ENCODE results near the gene GP9. TPM values are rescaled to one million over a fixed set of nuclear protein-coding genes. Genes with fewer than 3 reads are reported as not detected.

GP9 gene
- total RNA-seq, 6 donors from 2014 or later, result 0.47 to 12.0 (median 4.3) TPM; not detected in 1

- TF ChIP-seq, protein P1, sequence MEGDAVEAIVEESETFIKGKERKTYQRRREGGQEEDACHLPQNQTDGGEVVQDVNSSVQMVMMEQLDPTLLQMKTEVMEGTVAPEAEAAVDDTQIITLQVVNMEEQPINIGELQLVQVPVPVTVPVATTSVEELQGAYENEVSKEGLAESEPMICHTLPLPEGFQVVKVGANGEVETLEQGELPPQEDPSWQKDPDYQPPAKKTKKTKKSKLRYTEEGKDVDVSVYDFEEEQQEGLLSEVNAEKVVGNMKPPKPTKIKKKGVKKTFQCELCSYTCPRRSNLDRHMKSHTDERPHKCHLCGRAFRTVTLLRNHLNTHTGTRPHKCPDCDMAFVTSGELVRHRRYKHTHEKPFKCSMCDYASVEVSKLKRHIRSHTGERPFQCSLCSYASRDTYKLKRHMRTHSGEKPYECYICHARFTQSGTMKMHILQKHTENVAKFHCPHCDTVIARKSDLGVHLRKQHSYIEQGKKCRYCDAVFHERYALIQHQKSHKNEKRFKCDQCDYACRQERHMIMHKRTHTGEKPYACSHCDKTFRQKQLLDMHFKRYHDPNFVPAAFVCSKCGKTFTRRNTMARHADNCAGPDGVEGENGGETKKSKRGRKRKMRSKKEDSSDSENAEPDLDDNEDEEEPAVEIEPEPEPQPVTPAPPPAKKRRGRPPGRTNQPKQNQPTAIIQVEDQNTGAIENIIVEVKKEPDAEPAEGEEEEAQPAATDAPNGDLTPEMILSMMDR (IDR thresholded peaks at IDR 0.05), result no peak
- no peak for TF ChIP-seq POLR2A (IDR thresholded peaks at IDR 0.05)
- no peak for TF ChIP-seq EP300 (IDR thresholded peaks at IDR 0.05)
- TF ChIP-seq POLR2AphosphoS5 (IDR thresholded peaks at IDR 0.05), result no peak
- no peaks in the 10 kb centered on the region for H3K27me3 ChIP-seq
- H3K4me1 ChIP-seq, result peaks cover 0 to 14% (median 12%) of the 10 kb centered on the region in 4 donors
- DNase-seq (no peak), ATAC-seq (ENCODE audit: low FRiP score in 2 of 2) (no peak)
- H3K27ac ChIP-seq, result peak overlapping the region in 2 of 4 donors; percentile 43 to 52
- no peak overlapping the region for H3K4me3 ChIP-seq
- H3K36me3 ChIP-seq, result peaks cover 0 to 16% (median 0%) of the 10 kb centered on the region in 4 donors
- WGBS, 2 donors, result 89 to 97% methylated on average over 4 to 7 of the region's 7 CpGs
- H3K9me3 ChIP-seq, result no peaks in the 10 kb centered on the region
Measured at GRCh38 chr3:129033151-129033550, 27.4 kb upstream of the GP9 start.

- H3K27me3 ChIP-seq, result no peaks in the 10 kb centered on the region
- TF ChIP-seq POLR2A (IDR thresholded peaks at IDR 0.05) (no peak), POLR2AphosphoS5 (IDR thresholded peaks at IDR 0.05) (peak in 1 of 2 donors; percentile 66), EP300 (IDR thresholded peaks at IDR 0.05) (peak in 1 of 4 donors; percentile 12)
- TF ChIP-seq, protein P1 (IDR thresholded peaks at IDR 0.05), result peak in 1 of 6 experiments; percentile 9
- H3K36me3 ChIP-seq, result peaks cover 0 to 19% (median 0%) of the 10 kb centered on the region in 4 donors
- peak in 1 of 2 donors; percentile 52 for DNase-seq
- no peak overlapping the region for H3K4me3 ChIP-seq
- no peaks in the 10 kb centered on the region for H3K9me3 ChIP-seq
- 77 to 83% methylated on average over 7 to 11 of the region's 12 CpGs for WGBS, 2 donors
- H3K27ac ChIP-seq, result peak overlapping the region in 2 of 4 donors; percentile 27 to 52
- peaks cover 0 to 14% (median 12%) of the 10 kb centered on the region in 4 donors for H3K4me1 ChIP-seq
- ATAC-seq (ENCODE audit: low FRiP score in 2 of 2), result no peak
Measured at GRCh38 chr3:129033633-129034321, 26.8 kb upstream of the GP9 start.

DNA sequence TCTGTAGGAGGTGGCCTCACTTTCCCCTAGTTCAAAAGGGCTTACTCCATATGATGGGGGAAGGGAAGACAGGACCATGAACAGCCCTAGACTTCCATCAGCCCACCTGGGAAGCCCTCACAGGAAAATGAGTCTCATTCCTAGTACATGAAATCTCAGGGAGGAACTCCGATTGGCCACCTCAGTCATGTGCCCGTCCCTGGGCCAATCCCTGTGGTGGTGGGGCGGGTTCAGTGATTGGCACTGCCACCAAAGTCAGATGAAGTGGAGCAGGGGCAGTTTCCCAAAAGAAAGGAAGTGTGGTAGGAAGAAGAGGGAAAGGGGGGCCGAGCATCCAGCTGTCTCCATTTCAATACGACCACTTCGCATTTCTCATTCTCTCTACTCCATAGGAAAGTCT, 25.9 kb upstream of the GP9 start:
- 71 to 87% methylated on average over 6 of the region's 6 CpGs for WGBS, 2 donors
- H3K9me3 ChIP-seq, result no peaks in the 10 kb centered on the region
- TF ChIP-seq, protein P1 (IDR thresholded peaks at IDR 0.05), result no peak
- H3K4me3 ChIP-seq, result no peak overlapping the region
- peaks cover 0 to 24% (median 0%) of the 10 kb centered on the region in 4 donors for H3K36me3 ChIP-seq
- H3K27ac ChIP-seq, result no peak overlapping the region
- DNase-seq, result no peak
- H3K4me1 ChIP-seq, result peaks cover 0 to 20% (median 12%) of the 10 kb centered on the region in 4 donors
- no peaks in the 10 kb centered on the region for H3K27me3 ChIP-seq
- ATAC-seq (ENCODE audit: low FRiP score in 2 of 2), result no peak

DNA sequence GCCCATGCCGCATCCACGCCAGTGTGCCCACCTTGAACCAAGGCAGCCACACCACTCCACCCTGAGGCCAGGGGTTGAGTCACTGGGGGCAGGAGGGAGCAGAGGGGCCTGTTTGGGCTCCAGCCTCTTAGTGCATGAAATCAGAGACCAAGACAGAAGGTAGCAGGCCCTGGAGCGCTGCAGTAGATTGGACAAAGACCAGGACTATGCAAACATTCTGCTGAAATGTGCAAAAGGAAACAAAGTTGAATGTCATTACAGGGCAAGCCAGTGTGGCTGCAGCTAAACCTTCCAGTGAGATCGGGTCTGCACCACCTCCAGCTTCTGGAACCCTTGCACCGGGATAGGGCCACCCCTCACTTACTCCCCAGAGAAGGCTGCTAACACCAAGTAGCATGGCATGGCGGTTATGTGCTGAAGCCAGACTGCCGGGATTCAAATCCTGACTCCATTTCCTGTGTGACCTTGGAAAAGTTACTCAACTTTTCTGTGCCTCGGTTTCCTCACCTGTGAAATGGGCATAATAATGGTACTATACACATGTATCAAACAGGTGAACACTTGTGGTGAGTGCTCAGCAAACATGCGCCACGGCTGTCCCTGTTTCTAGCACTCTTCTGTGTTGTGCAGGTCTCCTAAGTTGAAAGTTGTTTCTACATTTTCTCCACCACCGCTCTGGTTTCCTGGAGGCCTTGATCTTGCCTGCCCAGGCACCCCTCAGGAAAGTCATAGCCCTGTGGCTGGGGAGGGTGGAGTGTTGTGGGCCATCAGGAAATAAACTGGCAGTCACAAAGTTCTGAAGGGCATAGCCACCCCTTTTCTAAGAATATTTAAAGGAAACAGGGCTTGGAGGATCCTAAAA, 25.0 kb upstream of the GP9 start:
- no peaks in the 10 kb centered on the region for H3K9me3 ChIP-seq
- DNase-seq, result peak in 1 of 2 donors; percentile 17
- no peaks in the 10 kb centered on the region for H3K27me3 ChIP-seq
- H3K36me3 ChIP-seq, result peaks cover 0 to 24% (median 0%) of the 10 kb centered on the region in 4 donors
- 78% methylated on average over 11 of the region's 11 CpGs for WGBS, 2 donors
- no peak overlapping the region for H3K4me3 ChIP-seq
- peaks cover 0 to 21% (median 12%) of the 10 kb centered on the region in 4 donors for H3K4me1 ChIP-seq
- ATAC-seq (ENCODE audit: low FRiP score in 2 of 2), result no peak
- TF ChIP-seq EP300 (IDR thresholded peaks at IDR 0.05) (no peak), POLR2AphosphoS5 (IDR thresholded peaks at IDR 0.05) (no peak), POLR2A (IDR thresholded peaks at IDR 0.05) (no peak)
- TF ChIP-seq, protein P1 (IDR thresholded peaks at IDR 0.05), result no peak
- peak overlapping the region in 2 of 4 donors; percentile 7 to 17 for H3K27ac ChIP-seq
